Loucy (cell line): ENCODE results near the gene PADI1.

ENCODE experiments used
- EZH2phosphoT487 ChIP-seq: fragments of 200-600 bp; IDR thresholded peaks from 2 replicates; pipeline ENCODE4 v1.6.1; 2018; ENCODE audit warnings: antibody characterized with exemption, mild to moderate bottlenecking, moderate library complexity, borderline replicate concordance
- TF ChIP-seq, protein P1 (sequence below): fragments of 200-600 bp; sonication (generic); conservative IDR thresholded peaks from 2 replicates; pipeline ENCODE4 v1.5.1; 2014; ENCODE audit warnings: mild to moderate bottlenecking, antibody characterized with exemption, low read length

- TF ChIP-seq, protein P1, sequence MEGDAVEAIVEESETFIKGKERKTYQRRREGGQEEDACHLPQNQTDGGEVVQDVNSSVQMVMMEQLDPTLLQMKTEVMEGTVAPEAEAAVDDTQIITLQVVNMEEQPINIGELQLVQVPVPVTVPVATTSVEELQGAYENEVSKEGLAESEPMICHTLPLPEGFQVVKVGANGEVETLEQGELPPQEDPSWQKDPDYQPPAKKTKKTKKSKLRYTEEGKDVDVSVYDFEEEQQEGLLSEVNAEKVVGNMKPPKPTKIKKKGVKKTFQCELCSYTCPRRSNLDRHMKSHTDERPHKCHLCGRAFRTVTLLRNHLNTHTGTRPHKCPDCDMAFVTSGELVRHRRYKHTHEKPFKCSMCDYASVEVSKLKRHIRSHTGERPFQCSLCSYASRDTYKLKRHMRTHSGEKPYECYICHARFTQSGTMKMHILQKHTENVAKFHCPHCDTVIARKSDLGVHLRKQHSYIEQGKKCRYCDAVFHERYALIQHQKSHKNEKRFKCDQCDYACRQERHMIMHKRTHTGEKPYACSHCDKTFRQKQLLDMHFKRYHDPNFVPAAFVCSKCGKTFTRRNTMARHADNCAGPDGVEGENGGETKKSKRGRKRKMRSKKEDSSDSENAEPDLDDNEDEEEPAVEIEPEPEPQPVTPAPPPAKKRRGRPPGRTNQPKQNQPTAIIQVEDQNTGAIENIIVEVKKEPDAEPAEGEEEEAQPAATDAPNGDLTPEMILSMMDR: no peak
- no peak for TF ChIP-seq EZH2phosphoT487
Observed at GRCh38 chr1:17205652-17206051, 724 bp downstream of the PADI1 start.
